Heart right ventricle (tissue), 16 donors: ENCODE results near the gene SSBP3. TPM values are rescaled to one million over a fixed set of nuclear protein-coding genes. Genes with fewer than 3 reads are reported as not detected.

Source experiments
- ATAC-seq, 8 donors: fragments of 200-7000 bp; cut with Tn5 transposase; one replicate each; pipeline ENCODE4 v1.9.1; 2020; ENCODE audit warnings: mild to moderate bottlenecking in 8 of 8, moderate library complexity in 8 of 8, moderate number of reproducible peaks in 1 of 8
- DNase-seq, 2 donors: peaks; one replicate each; pipeline ENCODE4 v3.0.0-alpha.2; 2020
- H3K27ac ChIP-seq, 10 donors: fragments of 200-600 bp; sonication (generic) in 2 of 10; one replicate each; pipeline versions ENCODE4 v1.5.0 to v1.8.0; 2020 to 2022; ENCODE audit warnings: mild to moderate bottlenecking in 3 of 10
- H3K27me3 ChIP-seq, 7 donors: fragments of 200-600 bp; one replicate each; pipeline ENCODE4 v1.8.0; 2021 to 2022; ENCODE audit warnings: mild to moderate bottlenecking in 2 of 7
- H3K36me3 ChIP-seq, 9 donors: fragments of 200-600 bp; sonication (generic) in 1 of 9; one replicate each; pipeline versions ENCODE4 v1.5.0 to v1.8.0; 2020 to 2022; ENCODE audit warnings: mild to moderate bottlenecking in 2 of 9
- H3K4me1 ChIP-seq, 9 donors: fragments of 200-600 bp; sonication (generic) in 1 of 9; one replicate each; pipeline versions ENCODE4 v1.5.0 to v1.8.0; 2020 to 2022; ENCODE audit warnings: mild to moderate bottlenecking in 4 of 9
- H3K4me3 ChIP-seq, 10 donors: fragments of 200-600 bp; sonication (generic) in 2 of 10; one replicate each; pipeline versions ENCODE4 v1.5.0 to v1.8.0; 2020 to 2022; ENCODE audit warnings: mild to moderate bottlenecking in 7 of 10, moderate library complexity in 2 of 10
- H3K9me3 ChIP-seq, 11 donors: fragments of 200-600 bp in 10 of 11; sonication (generic) in 2 of 11; one replicate each; pipeline versions ENCODE4 v1.5.0 to v1.8.0; 2013 to 2022; ENCODE audit warnings: mild to moderate bottlenecking in 2 of 11, control low read depth in 1 of 11, moderate library complexity in 1 of 11
- WGBS, 2 donors: extraction: QIAGEN DNeasy Blood & Tissue Kit; methylation state at CpG; one replicate each; pipeline ENCODE4 v1.1.7; 2013; ENCODE audit warnings: inconsistent platforms in 1 of 2; 5-methylcytosine and 5-hydroxymethylcytosine counted together
- intact Hi-C, 10 donors: fragments of 100-400 bp; cut with DNase I; formaldehyde crosslinking; loops; one replicate each; pipeline versions ENCODE4 v1.11.1 to v1.14.2; 2022
- polyA plus RNA-seq, 2 donors: library from polyadenylated mRNA; stranded (reverse); fragments of 200-250 nt; gene quantifications; one replicate each; pipeline ENCODE4 v1.2.3, GENCODE V29; 2013
- total RNA-seq, 10 donors: library from RNA; stranded (reverse); fragmentation: NEBNext Ultra II Directional in 3 of 10; extraction: Animal tissue kit (Norgen Biotek cat#: 25700) in 3 of 10; gene quantifications; one replicate each; pipeline versions ENCODE4 v1.2.1 to v1.2.4, GENCODE V29; 2021 to 2023
- TF ChIP-seq, protein P1 (sequence below), 9 donors: fragments of 200-600 bp; sonication (generic) in 2 of 9; IDR thresholded peaks; one replicate each; pipeline versions ENCODE4 v1.5.0 to v1.8.0; 2021 to 2022; ENCODE audit warnings: antibody characterized with exemption in 9 of 9, mild to moderate bottlenecking in 5 of 9, moderate library complexity in 1 of 9
- donor health status: Arrhythmogenic right ventricular cardiomyopathy.
- donor health status: ischemic (EF 13 %, LVEDD 7.1; RV severe dilation, severe dysfunction).
- donor health status: healthy with polysubstance abuse.
- donor health status: DM: no; HTN: yes; CAD: no.
- donor health status: DM: no; HTN: no; CAD: no.
- donor health status: ischemic (EF 25% LVEDD 6.9; RV normal size, moderate dysfunction).
- donor health status: ischemic (EF 25% LVEDD 5.7; RV mildly dilated, moderate dysfunction).
- donor health status: healthy.
- donor health status: DM: yes; HTN: yes; CAD: no.
- donor health status: Ischemic cardiomyopathy.
- donor health status: ischemic (EF 35%, LVEDD 5.7; RV mildly dilated, moderate dysfunction).
- donor health status: nonischemic (EF 11% LVEDD 7.7; RV severe dilation, severe dysfunction).
- donor health status: DM: yes; HTN: yes; CAD: no.
- donor health status: PGD.
- donor health status: ischemic (EF 29% LVEDD 5.4; RV normal size, mild dysfunction).
- donor health status: nonischemic (EF 23%, LVEDD 6.1; RV moderate dilation, normal function).

Gene SSBP3
- total and polyA plus RNA-seq, 12 donors, result 17.6 to 71.9 (median 52.8) TPM

DNA sequence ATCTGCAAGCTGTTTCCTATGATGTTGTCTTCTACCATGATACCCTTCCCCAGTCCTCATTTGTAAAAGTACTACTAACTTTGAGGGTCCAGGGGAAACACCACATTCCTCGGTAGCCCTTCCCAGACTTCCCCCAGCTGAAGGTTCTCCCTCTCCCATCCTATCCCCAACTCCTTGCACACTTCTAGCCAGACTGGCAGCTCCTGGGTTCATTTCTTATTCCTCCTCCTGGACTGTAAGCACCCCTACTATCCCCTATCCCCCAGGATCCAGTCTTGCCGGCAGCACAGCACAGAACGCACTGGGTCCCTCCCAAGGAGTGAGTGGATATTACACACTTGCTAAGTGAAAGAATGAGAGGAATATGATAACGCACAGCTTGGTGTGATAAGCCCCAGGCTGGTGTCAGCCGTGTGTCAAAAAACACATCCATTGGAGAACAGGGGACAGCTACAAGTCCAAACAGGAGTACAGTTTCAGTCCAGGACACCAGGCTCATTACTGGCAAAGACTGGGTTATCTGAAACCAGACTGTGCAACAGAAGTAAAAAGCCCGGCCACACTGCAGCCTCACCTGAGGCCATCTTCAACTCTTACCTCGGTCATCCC, 100.2 kb downstream of the SSBP3 start:
- Histone ChIP-seq H3K4me1 (peaks cover 6 to 77% (median 47%) of the 10 kb centered on the region in 9 donors), H3K36me3 (no peaks in the 10 kb centered on the region), H3K27ac (peak overlapping the region in 1 of 10 donors; percentile 15), H3K9me3 (no peaks in the 10 kb centered on the region), H3K4me3 (no peak overlapping the region), H3K27me3 (no peaks in the 10 kb centered on the region)
- TF ChIP-seq, protein P1, sequence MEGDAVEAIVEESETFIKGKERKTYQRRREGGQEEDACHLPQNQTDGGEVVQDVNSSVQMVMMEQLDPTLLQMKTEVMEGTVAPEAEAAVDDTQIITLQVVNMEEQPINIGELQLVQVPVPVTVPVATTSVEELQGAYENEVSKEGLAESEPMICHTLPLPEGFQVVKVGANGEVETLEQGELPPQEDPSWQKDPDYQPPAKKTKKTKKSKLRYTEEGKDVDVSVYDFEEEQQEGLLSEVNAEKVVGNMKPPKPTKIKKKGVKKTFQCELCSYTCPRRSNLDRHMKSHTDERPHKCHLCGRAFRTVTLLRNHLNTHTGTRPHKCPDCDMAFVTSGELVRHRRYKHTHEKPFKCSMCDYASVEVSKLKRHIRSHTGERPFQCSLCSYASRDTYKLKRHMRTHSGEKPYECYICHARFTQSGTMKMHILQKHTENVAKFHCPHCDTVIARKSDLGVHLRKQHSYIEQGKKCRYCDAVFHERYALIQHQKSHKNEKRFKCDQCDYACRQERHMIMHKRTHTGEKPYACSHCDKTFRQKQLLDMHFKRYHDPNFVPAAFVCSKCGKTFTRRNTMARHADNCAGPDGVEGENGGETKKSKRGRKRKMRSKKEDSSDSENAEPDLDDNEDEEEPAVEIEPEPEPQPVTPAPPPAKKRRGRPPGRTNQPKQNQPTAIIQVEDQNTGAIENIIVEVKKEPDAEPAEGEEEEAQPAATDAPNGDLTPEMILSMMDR (IDR thresholded peaks at IDR 0.05), result peak in 2 of 9 donors; percentile 5 to 18
- ATAC-seq, result peak; percentile 20 to 84 (median 54)
- intact Hi-C loops, result no loop called here
- 51 to 70% methylated on average over 7 of the region's 7 CpGs for WGBS, 2 donors
- DNase-seq, result peak in 1 of 2 donors; percentile 36

- no peak for ATAC-seq
- DNase-seq, result no peak
- TF ChIP-seq, protein P1 (IDR thresholded peaks at IDR 0.05), result no peak
- intact Hi-C loops, result no loop called here
- no peaks in the 10 kb centered on the region for H3K9me3 ChIP-seq
- H3K4me3 ChIP-seq, result no peak overlapping the region
- H3K27me3 ChIP-seq, result no peaks in the 10 kb centered on the region
- 91 to 100% methylated on average over 2 of the region's 2 CpGs for WGBS, 2 donors
- no peak overlapping the region for H3K27ac ChIP-seq
- no peaks in the 10 kb centered on the region for H3K36me3 ChIP-seq
- H3K4me1 ChIP-seq, result peaks cover 5 to 74% (median 43%) of the 10 kb centered on the region in 9 donors
Observed at GRCh38 chr1:54304518-54304917, 101.7 kb downstream of the SSBP3 start.

DNA sequence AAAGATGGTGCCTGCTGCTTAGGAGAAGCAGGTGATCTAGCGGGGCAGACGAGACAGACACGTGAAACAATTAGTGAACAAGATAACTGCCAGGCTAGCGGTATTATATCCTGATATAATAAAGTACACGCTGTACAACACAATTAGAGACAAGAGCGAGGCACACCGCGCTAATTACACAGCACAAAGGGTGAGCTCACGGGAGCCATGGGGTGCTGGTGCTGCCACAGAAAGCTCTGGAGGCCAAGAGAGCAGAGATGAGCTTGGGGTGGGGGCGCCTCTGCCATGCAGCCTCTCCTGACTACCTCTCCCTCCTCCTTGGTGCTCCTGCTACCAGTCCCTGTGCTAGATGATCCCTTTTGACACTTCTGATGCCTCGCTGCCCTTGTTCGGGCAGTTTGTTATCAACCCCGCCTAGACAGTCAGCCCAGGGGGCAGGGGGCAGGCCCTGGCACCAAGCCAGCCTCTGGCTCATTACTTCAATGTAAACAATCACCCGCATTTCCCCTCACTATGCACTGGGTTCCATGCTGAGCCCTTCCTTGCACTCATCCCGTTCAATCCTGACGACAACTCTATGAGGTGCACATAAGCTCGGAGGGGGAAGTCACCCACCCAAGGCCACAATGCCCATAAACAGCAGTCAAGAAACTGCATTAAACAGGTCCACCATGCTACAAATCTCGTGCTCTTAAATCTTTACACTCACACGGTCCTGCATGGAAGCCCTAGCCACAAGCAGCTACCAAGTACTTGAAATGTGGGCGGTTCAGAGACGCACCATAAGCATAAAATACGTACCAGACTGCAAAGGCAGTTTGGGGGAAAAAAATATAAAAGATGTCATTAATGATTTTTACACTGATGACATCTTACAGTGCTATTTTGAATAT, 103.0 kb downstream of the SSBP3 start:
- no peaks in the 10 kb centered on the region for H3K27me3 ChIP-seq
- TF ChIP-seq, protein P1 (IDR thresholded peaks at IDR 0.05), result no peak
- peaks cover 9 to 78% (median 44%) of the 10 kb centered on the region in 9 donors for H3K4me1 ChIP-seq
- ATAC-seq (peak in 3 of 8 donors; percentile 3 to 72 (median 4)), DNase-seq (no peak)
- H3K4me3 ChIP-seq, result no peak overlapping the region
- no peaks in the 10 kb centered on the region for H3K9me3 ChIP-seq
- H3K36me3 ChIP-seq, result no peaks in the 10 kb centered on the region
- H3K27ac ChIP-seq, result no peak overlapping the region
- intact Hi-C loops, result no loop called here
- WGBS, 2 donors, result 75% methylated on average over 22 of the region's 22 CpGs

DNA sequence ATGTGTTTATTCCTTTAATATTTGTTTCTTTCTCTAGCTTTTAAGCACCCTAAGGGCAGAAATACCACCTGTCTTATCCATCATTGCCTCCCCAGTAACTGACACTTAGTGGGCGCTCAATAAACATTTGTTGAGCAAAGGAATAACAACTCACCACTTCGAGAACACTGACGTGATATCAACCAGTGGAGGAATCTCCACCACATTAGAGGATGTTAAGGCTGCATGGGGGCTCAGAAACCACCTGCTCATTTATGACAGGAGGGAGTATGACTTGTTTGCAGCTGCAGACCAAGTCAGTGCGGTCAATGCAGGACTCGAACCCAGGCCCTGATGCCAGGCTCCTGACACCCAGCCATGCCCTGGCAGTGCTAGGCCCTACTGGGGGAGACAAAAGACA, 103.6 kb downstream of the SSBP3 start:
- ATAC-seq (no peak), DNase-seq (no peak)
- WGBS, 2 donors, result 94 to 96% methylated on average over 5 of the region's 5 CpGs
- H3K9me3 ChIP-seq, result no peaks in the 10 kb centered on the region
- intact Hi-C loops, result no loop called here
- H3K27ac ChIP-seq, result no peak overlapping the region
- H3K4me1 ChIP-seq, result peaks cover 14 to 78% (median 44%) of the 10 kb centered on the region in 9 donors
- no peak overlapping the region for H3K4me3 ChIP-seq
- H3K27me3 ChIP-seq, result no peaks in the 10 kb centered on the region
- H3K36me3 ChIP-seq, result no peaks in the 10 kb centered on the region
- TF ChIP-seq, protein P1 (IDR thresholded peaks at IDR 0.05), result no peak
